ENCODE data around the gene CELF5. TPM values are rescaled to one million over a fixed set of nuclear protein-coding genes. Genes with fewer than 3 reads are reported as not detected.

CELF5 gene
- total and polyA plus RNA-seq, 9 of the 15 experiments (the other 6 are each of a cell fraction or from before 2014, with no cell fraction given): 0.01 to 0.56 (median 0.22) TPM

DNA sequence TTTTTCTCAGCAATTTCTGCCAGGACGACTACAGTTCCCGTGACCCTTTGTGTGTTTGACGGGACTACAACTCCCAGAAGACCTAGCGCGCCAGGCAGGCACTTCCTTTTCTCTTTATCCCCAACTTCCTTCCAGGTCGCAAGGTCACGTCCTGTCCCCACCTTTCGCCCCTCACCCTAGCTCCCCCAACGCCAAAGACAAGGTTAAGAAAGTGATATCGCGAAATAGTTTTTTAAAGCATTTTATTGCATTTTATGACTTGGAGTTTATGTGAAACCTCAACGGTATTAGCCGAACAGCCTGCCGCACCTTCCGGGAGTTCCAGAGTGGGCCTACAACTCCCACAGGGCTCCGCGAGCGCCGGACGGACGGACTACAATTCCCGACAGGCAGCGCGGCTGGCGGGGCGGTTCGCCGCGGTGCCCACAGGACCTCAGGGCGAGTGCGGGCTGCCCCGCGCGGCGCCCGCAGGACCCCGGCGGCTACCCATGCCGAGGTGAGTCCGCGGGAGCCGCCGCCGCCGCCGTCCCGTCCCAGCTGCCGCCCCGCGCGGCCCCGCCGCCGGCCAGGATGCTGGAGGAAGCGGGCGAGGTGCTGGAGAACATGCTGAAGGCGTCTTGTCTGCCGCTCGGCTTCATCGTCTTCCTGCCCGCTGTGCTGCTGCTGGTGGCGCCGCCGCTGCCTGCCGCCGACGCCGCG, 38.9 kb upstream of the CELF5 start, which contains the start of gene NCLN (continued):
- TF ChIP-seq U2AF2 (optimal IDR thresholded peaks at IDR 0.05; ENCODE audit: low read depth, low read length): no peak
- peak; percentile 66; the same call in 1 of the 2 replicates for TF ChIP-seq DIDO1 (tag; IDR thresholded peaks at IDR 0.05; ENCODE audit: low read depth)
- TF ChIP-seq, protein P1, sequence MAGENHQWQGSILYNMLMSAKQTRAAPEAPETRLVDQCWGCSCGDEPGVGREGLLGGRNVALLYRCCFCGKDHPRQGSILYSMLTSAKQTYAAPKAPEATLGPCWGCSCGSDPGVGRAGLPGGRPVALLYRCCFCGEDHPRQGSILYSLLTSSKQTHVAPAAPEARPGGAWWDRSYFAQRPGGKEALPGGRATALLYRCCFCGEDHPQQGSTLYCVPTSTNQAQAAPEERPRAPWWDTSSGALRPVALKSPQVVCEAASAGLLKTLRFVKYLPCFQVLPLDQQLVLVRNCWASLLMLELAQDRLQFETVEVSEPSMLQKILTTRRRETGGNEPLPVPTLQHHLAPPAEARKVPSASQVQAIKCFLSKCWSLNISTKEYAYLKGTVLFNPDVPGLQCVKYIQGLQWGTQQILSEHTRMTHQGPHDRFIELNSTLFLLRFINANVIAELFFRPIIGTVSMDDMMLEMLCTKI (IDR thresholded peaks at IDR 0.05; ENCODE audit: partially characterized antibody): no peak
- peak; percentile 80 for TF ChIP-seq ETV1 (tag; conservative IDR thresholded peaks at IDR 0.05; ENCODE audit: low read depth)
- 0 out of 2 replicates have a peak, but pooled peaks have one; percentile 7 for TF ChIP-seq NR1H2 (CRISPR knock-in tag; IDR thresholded peaks at IDR 0.05)
- no peak for TF ChIP-seq SAFB2 (IDR thresholded peaks at IDR 0.05; ENCODE audit: borderline replicate concordance, low read depth, low read length, severe bottlenecking)
- no peak for TF ChIP-seq NFIX (CRISPR knock-in tag; IDR thresholded peaks at IDR 0.05; ENCODE audit: low read depth)
- TF ChIP-seq ZNF280A (IDR thresholded peaks at IDR 0.05; ENCODE audit: low read depth, partially characterized antibody): no peak
- peak; percentile 65 for TF ChIP-seq POLR2B (IDR thresholded peaks at IDR 0.05; ENCODE audit: low read depth, partially characterized antibody)
- peak; percentile 93 for TF ChIP-seq ZNF644 (tag; IDR thresholded peaks at IDR 0.05; ENCODE audit: low read depth)
- peak; percentile 36; the same call in 1 of the 2 replicates for TF ChIP-seq ZNF589 (CRISPR knock-in tag; IDR thresholded peaks at IDR 0.05; ENCODE audit: low read depth)
- TF ChIP-seq TRIM24 (IDR thresholded peaks at IDR 0.05): peak in 1 of 2 experiments; percentile 11; a peak in 1 of 4 replicates
- no peak for TF ChIP-seq ZKSCAN3 (CRISPR knock-in tag; IDR thresholded peaks at IDR 0.05)
- TF ChIP-seq ZNF3 (CRISPR knock-in tag; IDR thresholded peaks at IDR 0.05): no peak
- TF ChIP-seq SFPQ (IDR thresholded peaks at IDR 0.05; ENCODE audit: low read depth, low read length): no peak
- TF ChIP-seq NR2C2 (CRISPR knock-in tag; IDR thresholded peaks at IDR 0.05): peak; percentile 82; the same call in 1 of the 2 replicates
- TF ChIP-seq NR2C2 (tag; IDR thresholded peaks at IDR 0.05): peak; percentile 99
- 0 out of 4 replicates have a peak, but pooled peaks of 1 of the 2 experiments have one; percentile 7 for TF ChIP-seq RCOR1 (IDR thresholded peaks at IDR 0.05; ENCODE audit: borderline replicate concordance in 1 of 2, low read depth in 2 of 2, low read length in 2 of 2)
- no peak; a peak in 1 of 4 replicates for TF ChIP-seq UBTF (IDR thresholded peaks at IDR 0.05; ENCODE audit: borderline replicate concordance in 1 of 2, low read depth in 2 of 2, low read length in 2 of 2)
- 0 out of 2 replicates have a peak, but pooled peaks have one; percentile 28 for TF ChIP-seq GTF2E2 (tag; IDR thresholded peaks at IDR 0.05)

Data from K562 (cell line).